Esophagus muscularis mucosa (tissue), 4 donors: ENCODE measurements around the gene CNOT6. TPM values are rescaled to one million over a fixed set of nuclear protein-coding genes. Genes with fewer than 3 reads are reported as not detected.

Experiments used
- DNase-seq: peaks from one replicate; pipeline ENCODE4 v3.0.0-alpha.2; 2017; ENCODE audit errors: extremely low spot score
- H3K27ac ChIP-seq, 4 donors: fragments of 200-600 bp; sonication (generic); replicated peaks in 1 of 4; 1 replicate in 3 of 4; 2 replicates in 1 of 4; pipeline ENCODE4 v1.5.1; 2016 to 2019; ENCODE audit warnings: mild to moderate bottlenecking in 1 of 4
- H3K27me3 ChIP-seq, 4 donors: fragments of 200-600 bp; sonication (generic); one replicate each; pipeline versions ENCODE4 v1.5.1 to v1.6.0; 2016 to 2019
- H3K36me3 ChIP-seq, 4 donors: fragments of 200-600 bp; sonication (generic); one replicate each; pipeline ENCODE4 v1.5.1; 2016 to 2019
- H3K4me1 ChIP-seq, 4 donors: fragments of 200-600 bp; sonication (generic); one replicate each; pipeline ENCODE4 v1.5.1; 2016 to 2019
- H3K4me3 ChIP-seq, 4 donors: fragments of 200-600 bp; sonication (generic); 1 replicate in 2 of 4; 2 replicates in 2 of 4; pipeline ENCODE4 v1.5.1; 2016 to 2019; ENCODE audit warnings: mild to moderate bottlenecking in 4 of 4, moderate library complexity in 1 of 4
- H3K9me3 ChIP-seq, 4 donors: fragments of 200-600 bp; sonication (generic); 1 replicate in 3 of 4; 2 replicates in 1 of 4; pipeline ENCODE4 v1.5.1; 2016 to 2019
- EP300 ChIP-seq: sonication (generic); formaldehyde crosslinking; IDR thresholded peaks from one replicate; pipeline ENCODE4 v1.6.1; 2017; ENCODE audit warnings: antibody characterized with exemption
- POLR2A ChIP-seq: fragments of 450-650 bp; IDR thresholded peaks from one replicate; pipeline ENCODE4 v1.6.1; 2017; ENCODE audit warnings: antibody characterized with exemption, moderate library complexity, mild to moderate bottlenecking, low read depth
- POLR2AphosphoS5 ChIP-seq, 2 donors: sonication (generic); formaldehyde crosslinking; IDR thresholded peaks; one replicate each; pipeline ENCODE4 v1.6.1; 2017; ENCODE audit warnings: antibody characterized with exemption in 2 of 2
- WGBS: methylation state at CpG from one replicate; pipeline ENCODE4 v1.1.5; 2018; 5-methylcytosine and 5-hydroxymethylcytosine counted together
- intact Hi-C: fragments of 100-400 bp; cut with DNase I; formaldehyde crosslinking; loops from one replicate; pipeline ENCODE4 v1.15.1; 2023
- total RNA-seq, 4 donors: library from RNA; depleted of rRNA; stranded (reverse); fragments of >200 nt; gene quantifications; one replicate each; pipeline versions ENCODE4 v1.1.0 to v1.2.1, GENCODE V29; 2016
- TF ChIP-seq, protein P1 (sequence below), 3 experiments: fragments of 200-600 bp in 2 of 3; fragments of 450-650 bp in 1 of 3; sonication (generic) in 2 of 3; IDR thresholded peaks; one replicate each; pipeline ENCODE4 v1.5.1; 2017 to 2019; ENCODE audit warnings: antibody characterized with exemption in 3 of 3, mild to moderate bottlenecking in 2 of 3, moderate library complexity in 1 of 3

CNOT6 gene
- total RNA-seq, 4 donors from 2014 or later, result 17.7 to 26.4 (median 20.5) TPM

- intact Hi-C loops, result no loop called here
- H3K27ac ChIP-seq, result no peak overlapping the region
- H3K9me3 ChIP-seq, result no peaks in the 10 kb centered on the region
- no peak for DNase-seq
- no peaks in the 10 kb centered on the region for H3K4me1 ChIP-seq
- peaks cover 0 to 29% (median 18%) of the 10 kb centered on the region in 4 donors for H3K36me3 ChIP-seq
- H3K4me3 ChIP-seq, result no peak overlapping the region
- 89% methylated on average over 2 of the region's 2 CpGs for WGBS
- TF ChIP-seq POLR2AphosphoS5 (IDR thresholded peaks at IDR 0.05), result no peak
- no peaks in the 10 kb centered on the region for H3K27me3 ChIP-seq
These were observed 63.1 kb downstream of the CNOT6 start for GRCh38 chr5:180557217-180557809.

DNA sequence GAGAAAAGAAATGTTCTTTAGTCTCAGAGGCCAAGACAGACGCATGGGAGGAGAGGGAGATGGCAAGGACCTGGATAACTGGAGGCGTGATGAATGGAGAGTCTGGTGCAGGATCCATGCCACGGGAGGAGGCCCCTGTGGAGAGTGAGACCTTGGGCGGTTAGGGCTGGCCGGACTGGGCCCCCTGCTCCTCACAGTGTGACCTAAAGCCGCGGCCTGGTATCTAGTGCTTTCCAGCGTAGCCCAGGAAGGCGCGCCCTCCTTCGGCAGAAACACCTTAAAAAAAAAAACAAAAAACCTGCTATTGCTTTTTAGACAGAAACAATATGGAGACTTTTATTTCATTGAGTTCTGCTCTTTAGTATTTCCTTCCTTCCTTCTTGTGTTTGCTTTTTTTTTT, 64.1 kb downstream of the CNOT6 start:
- TF ChIP-seq EP300 (no peak), POLR2A (no peak), POLR2AphosphoS5 (IDR thresholded peaks at IDR 0.05) (no peak)
- TF ChIP-seq, protein P1, sequence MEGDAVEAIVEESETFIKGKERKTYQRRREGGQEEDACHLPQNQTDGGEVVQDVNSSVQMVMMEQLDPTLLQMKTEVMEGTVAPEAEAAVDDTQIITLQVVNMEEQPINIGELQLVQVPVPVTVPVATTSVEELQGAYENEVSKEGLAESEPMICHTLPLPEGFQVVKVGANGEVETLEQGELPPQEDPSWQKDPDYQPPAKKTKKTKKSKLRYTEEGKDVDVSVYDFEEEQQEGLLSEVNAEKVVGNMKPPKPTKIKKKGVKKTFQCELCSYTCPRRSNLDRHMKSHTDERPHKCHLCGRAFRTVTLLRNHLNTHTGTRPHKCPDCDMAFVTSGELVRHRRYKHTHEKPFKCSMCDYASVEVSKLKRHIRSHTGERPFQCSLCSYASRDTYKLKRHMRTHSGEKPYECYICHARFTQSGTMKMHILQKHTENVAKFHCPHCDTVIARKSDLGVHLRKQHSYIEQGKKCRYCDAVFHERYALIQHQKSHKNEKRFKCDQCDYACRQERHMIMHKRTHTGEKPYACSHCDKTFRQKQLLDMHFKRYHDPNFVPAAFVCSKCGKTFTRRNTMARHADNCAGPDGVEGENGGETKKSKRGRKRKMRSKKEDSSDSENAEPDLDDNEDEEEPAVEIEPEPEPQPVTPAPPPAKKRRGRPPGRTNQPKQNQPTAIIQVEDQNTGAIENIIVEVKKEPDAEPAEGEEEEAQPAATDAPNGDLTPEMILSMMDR (IDR thresholded peaks at IDR 0.05), result no peak
- 92% methylated on average over 11 of the region's 11 CpGs for WGBS
- Histone ChIP-seq H3K27me3 (no peaks in the 10 kb centered on the region), H3K27ac (no peak overlapping the region), H3K4me3 (no peak overlapping the region), H3K36me3 (peaks cover 0 to 27% (median 16%) of the 10 kb centered on the region in 4 donors), H3K9me3 (no peaks in the 10 kb centered on the region), H3K4me1 (no peaks in the 10 kb centered on the region)
- DNase-seq, result no peak
- intact Hi-C loops, result no loop called here

DNA sequence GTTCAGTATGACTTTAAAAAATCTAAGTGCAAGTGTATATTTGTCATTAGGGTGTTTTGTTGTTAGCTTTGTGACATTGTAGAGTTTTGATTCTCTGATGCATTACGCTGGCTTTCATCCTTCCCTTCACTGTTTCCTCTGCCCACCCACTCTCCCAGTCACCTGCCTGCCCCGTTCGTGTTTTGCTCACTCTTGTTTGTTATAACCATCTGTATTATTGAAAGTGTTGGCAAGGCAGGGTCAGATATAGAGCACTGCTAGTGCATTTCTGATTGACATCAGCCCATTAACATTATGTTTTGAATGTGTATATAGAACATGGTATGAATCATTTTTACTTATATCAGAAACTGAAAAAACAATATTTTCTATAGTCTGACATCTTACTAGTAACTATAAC, 69.8 kb downstream of the CNOT6 start:
- WGBS, result 84% methylated on average over 3 of the region's 3 CpGs
- Histone ChIP-seq H3K27ac (no peak overlapping the region), H3K27me3 (no peaks in the 10 kb centered on the region), H3K4me3 (no peak overlapping the region), H3K9me3 (no peaks in the 10 kb centered on the region), H3K36me3 (peaks cover 20 to 51% (median 40%) of the 10 kb centered on the region in 4 donors), H3K4me1 (no peaks in the 10 kb centered on the region)
- intact Hi-C loops, result no loop called here
- DNase-seq, result no peak
- TF ChIP-seq POLR2AphosphoS5 (IDR thresholded peaks at IDR 0.05) (no peak), POLR2A (no peak), EP300 (no peak)
- TF ChIP-seq, protein P1 (IDR thresholded peaks at IDR 0.05), result no peak

GRCh38 chr5:180568914-180569313, 74.7 kb downstream of the CNOT6 start:
- Histone ChIP-seq H3K27ac (no peak overlapping the region), H3K36me3 (peaks cover 27 to 87% (median 61%) of the 10 kb centered on the region in 4 donors)
- intact Hi-C loops, result no loop called here

GRCh38 chr5:180575571-180575970, 81.4 kb downstream of the CNOT6 start:
- Histone ChIP-seq H3K27ac (no peak overlapping the region), H3K4me3 (no peak overlapping the region), H3K36me3 (peaks cover 24 to 69% (median 42%) of the 10 kb centered on the region in 4 donors), H3K27me3 (no peaks in the 10 kb centered on the region), H3K4me1 (peaks cover 0 to 4% (median 0%) of the 10 kb centered on the region in 4 donors), H3K9me3 (no peaks in the 10 kb centered on the region)
- TF ChIP-seq EP300, result no peak
- no peak for TF ChIP-seq POLR2AphosphoS5 (IDR thresholded peaks at IDR 0.05)
- TF ChIP-seq, protein P1 (IDR thresholded peaks at IDR 0.05), result no peak
- no peak for TF ChIP-seq POLR2A
- WGBS, result 70% methylated on average over 2 of the region's 2 CpGs
- no peak for DNase-seq
- intact Hi-C loops, result no loop called here

More at GRCh38 chr5:180568914-180569313, 74.7 kb downstream of the CNOT6 start:
- Histone ChIP-seq H3K9me3 (no peaks in the 10 kb centered on the region), H3K27me3 (no peaks in the 10 kb centered on the region), H3K4me3 (no peak overlapping the region), H3K4me1 (peaks cover 0 to 5% (median 0%) of the 10 kb centered on the region in 4 donors)
- DNase-seq, result no peak
- WGBS, result 85% methylated on average over 8 of the region's 8 CpGs
- TF ChIP-seq POLR2A (no peak), POLR2AphosphoS5 (IDR thresholded peaks at IDR 0.05) (no peak), EP300 (no peak)
- TF ChIP-seq, protein P1 (IDR thresholded peaks at IDR 0.05), result no peak
